ENCODE data around the gene HRCT1.

HRCT1 gene

GRCh38 chr9:35945341-35946018, 39.5 kb downstream of the HRCT1 start:
- peak; percentile 72 to 86 (median 77) for DNase-seq

- no peak for DNase-seq
Measured at GRCh38 chr9:35948451-35948850, 42.4 kb downstream of the HRCT1 start.

- no peak for DNase-seq
Measured at GRCh38 chr9:35948901-35949318, 42.9 kb downstream of the HRCT1 start.

- DNase-seq = no peak
Measured at GRCh38 chr9:35951736-35952135, 45.7 kb downstream of the HRCT1 start.

- no peak for DNase-seq
Measured at GRCh38 chr9:35952526-35953191, 46.7 kb downstream of the HRCT1 start.

GRCh38 chr9:35954942-35955546, 49.0 kb downstream of the HRCT1 start:
- peak; percentile 69 to 86 (median 82) for DNase-seq

- DNase-seq = no peak
Measured at GRCh38 chr9:35956651-35957050, 50.6 kb downstream of the HRCT1 start.

Data from suppressor macrophage treated with lipopolysaccharide for 1 hour (primary cell).